Measurements from ENCODE around the gene MAP7. TPM values are rescaled to one million over a fixed set of nuclear protein-coding genes. Genes with fewer than 3 reads are reported as not detected.

Gene MAP7
- total RNA-seq, 1 donor: 0.36 TPM

DNA sequence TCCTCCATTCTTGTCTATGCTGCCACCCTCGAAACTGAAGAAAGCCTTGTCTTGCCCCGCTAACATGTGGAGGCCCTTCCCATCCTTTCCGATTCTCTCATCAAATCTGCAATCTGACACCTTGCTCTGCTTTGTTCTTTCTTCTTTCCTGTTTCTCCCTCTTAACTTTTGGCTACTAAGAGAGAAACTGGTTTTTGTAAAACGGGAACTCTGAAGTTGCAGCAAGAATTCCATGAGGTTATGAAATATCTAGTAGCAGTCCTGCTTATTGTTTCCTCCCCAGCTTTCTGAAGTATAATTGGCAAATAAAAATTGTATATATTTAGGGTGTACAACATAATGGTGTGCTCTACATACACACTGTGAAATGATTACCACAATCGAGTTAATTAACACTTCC is 80.2 kb downstream of the MAP7 start:
- DNase-seq (ENCODE audit: low read depth): no peak
- H3K4me3 ChIP-seq (ENCODE audit: low read depth, low read length): no peak overlapping the region
- TF ChIP-seq, protein P1, sequence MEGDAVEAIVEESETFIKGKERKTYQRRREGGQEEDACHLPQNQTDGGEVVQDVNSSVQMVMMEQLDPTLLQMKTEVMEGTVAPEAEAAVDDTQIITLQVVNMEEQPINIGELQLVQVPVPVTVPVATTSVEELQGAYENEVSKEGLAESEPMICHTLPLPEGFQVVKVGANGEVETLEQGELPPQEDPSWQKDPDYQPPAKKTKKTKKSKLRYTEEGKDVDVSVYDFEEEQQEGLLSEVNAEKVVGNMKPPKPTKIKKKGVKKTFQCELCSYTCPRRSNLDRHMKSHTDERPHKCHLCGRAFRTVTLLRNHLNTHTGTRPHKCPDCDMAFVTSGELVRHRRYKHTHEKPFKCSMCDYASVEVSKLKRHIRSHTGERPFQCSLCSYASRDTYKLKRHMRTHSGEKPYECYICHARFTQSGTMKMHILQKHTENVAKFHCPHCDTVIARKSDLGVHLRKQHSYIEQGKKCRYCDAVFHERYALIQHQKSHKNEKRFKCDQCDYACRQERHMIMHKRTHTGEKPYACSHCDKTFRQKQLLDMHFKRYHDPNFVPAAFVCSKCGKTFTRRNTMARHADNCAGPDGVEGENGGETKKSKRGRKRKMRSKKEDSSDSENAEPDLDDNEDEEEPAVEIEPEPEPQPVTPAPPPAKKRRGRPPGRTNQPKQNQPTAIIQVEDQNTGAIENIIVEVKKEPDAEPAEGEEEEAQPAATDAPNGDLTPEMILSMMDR (IDR thresholded peaks at IDR 0.05; ENCODE audit: insufficient read depth, low read length): no peak

DNA sequence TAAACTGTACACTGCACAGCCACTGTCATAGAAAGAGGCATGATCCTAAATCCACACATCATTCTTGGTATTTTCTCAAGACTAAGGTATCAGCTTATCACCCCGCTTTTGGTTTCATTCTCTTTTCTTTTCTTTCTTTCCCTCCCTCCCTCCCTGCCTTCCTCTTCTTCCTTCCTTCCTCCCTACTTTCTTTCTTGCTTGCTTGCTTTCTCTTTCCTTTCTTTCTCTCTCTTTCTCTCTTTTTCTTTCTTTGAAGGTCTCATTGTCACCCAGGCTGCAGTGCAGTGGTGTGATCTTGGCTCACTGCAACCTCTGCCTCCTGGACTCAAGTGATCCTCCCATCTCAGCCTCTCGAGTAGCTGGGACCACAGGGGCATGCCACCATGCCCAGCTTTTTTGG is 81.1 kb downstream of the MAP7 start:
- DNase-seq (ENCODE audit: low read depth): no peak
- TF ChIP-seq, protein P1 (IDR thresholded peaks at IDR 0.05; ENCODE audit: insufficient read depth, low read length): no peak
- H3K4me3 ChIP-seq (ENCODE audit: low read depth, low read length): no peak overlapping the region

DNA sequence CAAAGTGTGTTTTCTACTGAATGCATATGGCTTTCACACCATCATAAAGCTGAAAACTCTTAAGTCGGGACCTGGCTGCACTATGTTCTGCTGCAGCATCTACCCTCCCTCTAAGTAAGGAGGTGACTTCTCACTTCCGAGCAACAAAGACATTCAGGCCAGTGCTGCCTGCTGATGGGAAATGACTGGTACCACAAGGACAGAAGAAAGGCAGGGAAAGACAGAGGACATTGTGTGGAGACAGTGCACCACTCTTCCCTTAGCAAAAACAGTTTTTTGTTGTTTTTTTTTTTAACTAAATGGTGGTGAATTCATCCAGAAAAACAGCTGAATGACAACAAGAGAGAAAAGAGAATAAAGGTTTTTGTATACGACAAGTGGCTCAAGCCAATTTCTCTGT is 81.5 kb downstream of the MAP7 start:
- TF ChIP-seq, protein P1 (IDR thresholded peaks at IDR 0.05; ENCODE audit: insufficient read depth, low read length): no peak
- H3K4me3 ChIP-seq (ENCODE audit: low read depth, low read length): no peak overlapping the region
- DNase-seq (ENCODE audit: low read depth): no peak

DNA sequence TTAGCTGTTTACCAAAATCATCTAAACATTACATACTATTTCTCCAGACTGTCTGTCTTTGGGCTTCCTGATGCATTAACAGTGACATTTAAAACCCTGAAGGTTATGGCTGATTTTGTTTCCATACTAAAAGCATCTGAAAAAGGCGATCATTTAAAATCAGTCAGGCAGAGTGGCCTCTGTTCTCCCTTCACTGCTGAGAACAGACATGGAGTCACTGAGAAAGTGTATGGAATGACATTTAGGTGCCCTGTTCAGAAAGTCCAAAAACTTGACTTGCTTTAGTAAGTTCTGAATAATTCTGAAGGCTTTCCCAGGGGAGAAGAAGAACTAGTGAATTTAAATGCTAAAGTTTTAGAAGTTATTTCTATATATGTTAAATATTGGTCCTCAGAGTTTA is 83.0 kb downstream of the MAP7 start:
- no peak for DNase-seq (ENCODE audit: low read depth)
- TF ChIP-seq, protein P1 (IDR thresholded peaks at IDR 0.05; ENCODE audit: insufficient read depth, low read length): no peak
- H3K4me3 ChIP-seq (ENCODE audit: low read depth, low read length): no peak overlapping the region

DNA sequence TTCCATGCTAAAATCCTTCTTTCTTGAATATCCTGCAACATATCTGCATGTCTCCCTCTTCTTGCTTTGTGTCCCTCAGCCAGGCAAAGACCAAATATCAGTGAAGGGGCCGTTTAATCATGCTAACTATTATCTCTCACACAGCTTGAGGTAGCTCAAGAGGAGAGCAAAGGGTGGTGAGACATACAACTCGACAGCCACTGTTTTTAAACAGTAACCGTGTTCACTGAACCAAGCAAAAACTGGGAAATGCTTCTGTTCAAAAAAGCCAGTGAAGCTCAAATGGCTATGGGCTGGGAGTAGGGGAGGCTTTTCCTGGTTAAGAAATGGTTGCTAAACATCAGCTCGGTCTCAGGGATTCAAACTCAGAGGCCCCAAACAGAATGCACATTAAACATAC is 83.4 kb downstream of the MAP7 start:
- TF ChIP-seq, protein P1 (IDR thresholded peaks at IDR 0.05; ENCODE audit: insufficient read depth, low read length): no peak
- DNase-seq (ENCODE audit: low read depth): no peak

DNA sequence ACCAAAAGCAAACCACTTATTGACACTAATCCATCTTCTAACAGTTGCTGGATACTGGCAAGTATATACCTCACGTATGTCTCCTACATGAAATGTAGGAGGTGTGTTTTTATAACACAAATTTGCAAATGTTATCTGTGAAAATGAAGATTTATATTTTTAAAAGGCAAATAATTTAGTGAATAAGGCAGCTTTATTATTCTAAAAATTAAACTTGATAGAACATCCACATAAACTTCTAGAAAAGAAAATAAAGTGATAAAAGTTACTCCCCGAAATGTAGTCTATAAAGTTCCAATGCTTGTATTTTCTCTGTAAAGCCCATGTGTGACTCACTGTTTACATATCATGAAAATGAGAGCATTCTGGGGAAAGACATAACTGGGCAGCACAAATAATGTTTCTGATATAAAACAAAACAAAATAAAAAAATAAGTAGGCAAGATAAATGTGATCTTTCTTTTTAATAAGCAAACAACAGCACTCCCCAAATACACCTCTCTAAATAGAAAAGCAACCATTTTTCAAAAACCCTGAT is 84.4 kb downstream of the MAP7 start:
- DNase-seq (ENCODE audit: low read depth): no peak
- TF ChIP-seq, protein P1 (IDR thresholded peaks at IDR 0.05; ENCODE audit: insufficient read depth, low read length): no peak
- no peak overlapping the region for H3K4me3 ChIP-seq (ENCODE audit: low read depth, low read length)

More for the DNA sequence above, 83.4 kb downstream of the MAP7 start:
- no peak overlapping the region for H3K4me3 ChIP-seq (ENCODE audit: low read depth, low read length)

DNA sequence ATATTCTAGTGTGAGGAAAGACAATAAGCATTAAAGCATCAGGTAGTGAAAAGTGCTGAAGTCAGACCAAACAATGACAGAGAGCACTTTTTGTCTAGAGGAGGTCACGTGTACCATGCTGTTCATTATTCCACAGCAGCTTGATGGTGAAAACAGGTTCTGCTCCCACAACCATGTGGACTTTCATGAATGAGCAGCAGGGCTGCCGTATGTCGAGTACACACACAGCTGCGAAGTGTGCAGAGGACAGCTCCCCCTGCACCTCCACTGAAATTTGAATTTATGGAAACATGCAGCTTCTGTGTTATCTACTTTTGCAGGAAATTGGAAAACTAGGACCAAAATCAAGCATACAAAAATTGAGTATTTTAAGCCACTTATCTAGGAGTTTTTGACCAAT is 85.3 kb downstream of the MAP7 start:
- H3K4me3 ChIP-seq (ENCODE audit: low read depth, low read length): no peak overlapping the region
- no peak for DNase-seq (ENCODE audit: low read depth)
- TF ChIP-seq, protein P1 (IDR thresholded peaks at IDR 0.05; ENCODE audit: insufficient read depth, low read length): no peak

All from fibroblast of the aortic adventitia (primary cell).